Fibroblast of lung (primary cell): ENCODE results near the gene NUB1. TPM values are rescaled to one million over a fixed set of nuclear protein-coding genes. Genes with fewer than 3 reads are reported as not detected.
A peak's percentile ranks its signal among the peaks of the same experiment; 100 is the strongest.

Experiments used
- DNase-seq, 2 donors: peaks; one replicate each; pipeline versions ENCODE4 v3.0.0 to v3.0.0-alpha.2; 2010; ENCODE audit warnings: low read depth in 2 of 2
- H2AFZ ChIP-seq: 2 replicates; pipeline ENCODE4 v1.5.1; 2012; ENCODE audit warnings: low read length, control low read depth, inconsistent platforms
- H3K27ac ChIP-seq: 2 replicates; pipeline ENCODE4 v1.5.1; 2011; ENCODE audit warnings: low read length, control low read depth; ENCODE audit not compliant: insufficient read depth
- H3K27me3 ChIP-seq: 2 replicates; pipeline ENCODE4 v1.5.1; 2011; ENCODE audit warnings: mild to moderate bottlenecking, low read length; ENCODE audit not compliant: control insufficient read depth, insufficient read depth
- H3K36me3 ChIP-seq: 2 replicates; pipeline ENCODE4 v1.5.1; 2011; ENCODE audit warnings: low read length; ENCODE audit not compliant: control insufficient read depth, insufficient read depth
- H3K4me1 ChIP-seq: 2 replicates; pipeline ENCODE4 v1.5.1; 2011; ENCODE audit warnings: low read length; ENCODE audit not compliant: control insufficient read depth, insufficient read depth; ENCODE audit errors: extremely low read depth
- H3K4me2 ChIP-seq: 2 replicates; pipeline ENCODE4 v1.5.1; 2011; ENCODE audit warnings: low read length, control low read depth; ENCODE audit not compliant: insufficient read depth; ENCODE audit errors: extremely low read depth
- H3K4me3 ChIP-seq, 4 experiments: fragments of 200-600 bp in 1 of 4; sonication (generic) in 1 of 4; replicated peaks in 1 of 4; 2 replicates each; pipeline ENCODE4 v1.5.1; 2011 to 2016; ENCODE audit warnings: low read length in 4 of 4, low read depth in 3 of 4, mild to moderate bottlenecking in 3 of 4, control low read depth in 2 of 4, inconsistent platforms in 1 of 4, mixed read lengths in 1 of 4; ENCODE audit not compliant: insufficient read depth in 1 of 4; ENCODE audit errors: control extremely low read depth in 1 of 4
- H3K79me2 ChIP-seq: 2 replicates; pipeline ENCODE4 v1.5.1; 2012; ENCODE audit warnings: mild to moderate bottlenecking, low read length, inconsistent platforms; ENCODE audit not compliant: control insufficient read depth, insufficient read depth
- H3K9ac ChIP-seq: 2 replicates; pipeline ENCODE4 v1.5.1; 2011; ENCODE audit warnings: mild to moderate bottlenecking, low read length, control low read depth; ENCODE audit not compliant: insufficient read depth
- H3K9me3 ChIP-seq: 2 replicates; pipeline ENCODE4 v1.5.1; 2012; ENCODE audit warnings: low read depth, low read length; ENCODE audit not compliant: control insufficient read depth, insufficient read depth
- H4K20me1 ChIP-seq: 2 replicates; pipeline ENCODE4 v1.5.1; 2011; ENCODE audit warnings: low read length; ENCODE audit not compliant: control insufficient read depth, insufficient read depth; ENCODE audit errors: extremely low read depth
- CTCF ChIP-seq, 2 donors: IDR thresholded peaks in 1 of 2; conservative IDR thresholded peaks in 1 of 2; 1 replicate in 1 of 2; 2 replicates in 1 of 2; pipeline ENCODE4 v1.5.1; 2011 to 2012; ENCODE audit warnings: low read length in 2 of 2, control low read depth in 1 of 2, inconsistent platforms in 1 of 2, low read depth in 1 of 2, mild to moderate bottlenecking in 1 of 2
- EZH2 ChIP-seq: IDR thresholded peaks from 2 replicates; pipeline ENCODE4 v1.5.1; 2012; ENCODE audit warnings: low read length, control low read depth, mild to moderate bottlenecking; ENCODE audit errors: missing control alignments
- polyA plus RNA-seq, 2 donors: library from polyadenylated mRNA; depleted of rRNA in 1 of 2; stranded (reverse) in 1 of 2; unstranded in 1 of 2; fragments of >200 nt; gene quantifications; 2 replicates each; pipeline ENCODE4 v1.2.1, GENCODE V29; 2011 to 2012; ENCODE audit warnings: missing spikeins in 1 of 2
- total RNA-seq: library from RNA; depleted of rRNA; stranded (reverse); fragments of >200 nt; gene quantifications from 2 replicates; pipeline ENCODE4 v1.2.1, GENCODE V29; 2014

Gene NUB1
- total and polyA plus RNA-seq, 2 donors (not counting 1 experiment from before 2014, with no cell fraction given) = 44.4 to 77.7 TPM

DNA sequence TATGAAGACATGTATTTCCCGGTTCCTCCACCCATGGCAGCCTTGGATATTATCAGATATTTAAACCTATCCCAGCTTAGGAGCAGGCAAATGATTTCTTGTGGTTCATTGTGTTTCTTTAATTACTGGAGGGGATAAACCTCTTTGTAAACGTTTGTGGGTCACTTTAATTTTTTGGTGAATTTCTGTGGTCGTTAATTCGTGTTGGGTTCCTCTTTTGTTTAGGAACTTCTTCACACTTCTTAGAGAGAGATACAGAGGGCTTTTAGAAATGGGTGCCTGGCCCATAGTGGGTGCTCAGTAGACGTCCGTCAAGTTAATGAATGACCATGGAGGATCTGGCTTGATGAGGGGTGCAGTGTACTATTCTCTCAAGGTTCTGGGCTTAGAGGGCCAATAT is 27.2 kb upstream of the NUB1 start:
- no peak overlapping the region for H3K9ac ChIP-seq
- H3K4me1 ChIP-seq = peaks cover 8% of the 10 kb centered on the region
- H3K27me3 ChIP-seq = peaks cover 6% of the 10 kb centered on the region
- H3K9me3 ChIP-seq = no peaks in the 10 kb centered on the region
- no peak overlapping the region for H3K4me3 ChIP-seq
- H3K27ac ChIP-seq = no peak overlapping the region
- TF ChIP-seq EZH2 (no peak), CTCF (conservative IDR thresholded peaks at IDR 0.05 in 1 of 2, IDR thresholded peaks at IDR 0.05 in 1 of 2; ENCODE audit: low read depth in 1 of 2, low read length in 2 of 2) (no peak)
- H3K79me2 ChIP-seq = no peaks in the 10 kb centered on the region
- peak overlapping the region; percentile 7 for H3K4me2 ChIP-seq
- no peaks in the 10 kb centered on the region for H3K36me3 ChIP-seq
- no peak for DNase-seq
- no peak overlapping the region for H2AFZ ChIP-seq
- no peaks in the 10 kb centered on the region for H4K20me1 ChIP-seq

- peak; percentile 35 to 78 for DNase-seq
- Histone ChIP-seq H2AFZ (no peak overlapping the region), H3K27me3 (peaks cover 10% of the 10 kb centered on the region), H3K4me2 (no peak overlapping the region), H3K9ac (no peak overlapping the region), H3K9me3 (no peaks in the 10 kb centered on the region), H3K4me3 (no peak overlapping the region), H3K27ac (no peak overlapping the region), H4K20me1 (no peaks in the 10 kb centered on the region), H3K36me3 (no peaks in the 10 kb centered on the region), H3K4me1 (peaks cover 8% of the 10 kb centered on the region), H3K79me2 (no peaks in the 10 kb centered on the region)
- TF ChIP-seq EZH2 (no peak), CTCF (conservative IDR thresholded peaks at IDR 0.05 in 1 of 2, IDR thresholded peaks at IDR 0.05 in 1 of 2; ENCODE audit: low read depth in 1 of 2, low read length in 2 of 2) (peak; percentile 73 to 87)
These were observed 26.5 kb upstream of the NUB1 start for GRCh38 chr7:151315038-151315655.

DNA sequence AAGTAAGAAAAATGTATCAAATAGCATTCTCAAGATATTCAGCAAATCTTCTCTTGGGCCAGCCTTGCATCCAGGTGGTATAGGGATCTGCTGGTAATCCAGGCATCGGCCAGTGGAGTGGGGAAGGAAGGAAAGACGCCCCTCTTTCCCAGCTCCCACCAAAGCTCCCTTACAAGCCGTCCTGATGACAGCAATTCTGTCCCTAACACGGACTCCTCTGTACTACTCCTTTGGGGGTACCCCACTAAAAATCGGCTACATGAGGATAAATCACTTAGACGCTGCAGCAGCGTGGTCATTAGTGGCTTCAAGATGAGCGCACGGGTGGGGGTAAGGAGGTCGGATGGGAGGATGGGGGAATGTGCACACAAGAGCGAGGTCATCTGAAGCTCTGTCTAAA is 24.7 kb upstream of the NUB1 start:
- peaks cover 8% of the 10 kb centered on the region for H3K4me1 ChIP-seq
- no peak overlapping the region for H3K4me2 ChIP-seq

More for the DNA sequence above, 24.7 kb upstream of the NUB1 start:
- no peak for DNase-seq
- H3K36me3 ChIP-seq = no peaks in the 10 kb centered on the region
- TF ChIP-seq EZH2 = no peak
- TF ChIP-seq CTCF (conservative IDR thresholded peaks at IDR 0.05 in 1 of 2, IDR thresholded peaks at IDR 0.05 in 1 of 2; ENCODE audit: low read depth in 1 of 2, low read length in 2 of 2) = no peak
- peaks cover 10% of the 10 kb centered on the region for H3K27me3 ChIP-seq
- H3K27ac ChIP-seq = no peak overlapping the region
- H3K79me2 ChIP-seq = no peaks in the 10 kb centered on the region
- H3K9me3 ChIP-seq = no peaks in the 10 kb centered on the region
- no peak overlapping the region for H3K4me3 ChIP-seq
- H3K9ac ChIP-seq = no peak overlapping the region
- no peaks in the 10 kb centered on the region for H4K20me1 ChIP-seq
- no peak overlapping the region for H2AFZ ChIP-seq
